GM12875 (cell line): ENCODE data around the gene DCP1A.

Experiments
- H3K4me3 ChIP-seq: one replicate; pipeline ENCODE4 v1.5.1; 2011; ENCODE audit warnings: low read depth, low read length, control low read depth
- CTCF ChIP-seq: IDR thresholded peaks from 2 replicates; pipeline ENCODE4 v1.5.1; 2011; ENCODE audit warnings: low read depth, mild to moderate bottlenecking, control low read depth, inconsistent platforms, low read length, moderate library complexity, borderline replicate concordance; ENCODE audit not compliant: insufficient read depth

Gene DCP1A

GRCh38 chr3:53267766-53268165, 79.6 kb downstream of the DCP1A start:
- no peak for TF ChIP-seq CTCF
- H3K4me3 ChIP-seq: no peak overlapping the region

- TF ChIP-seq CTCF: no peak
- H3K4me3 ChIP-seq: no peak overlapping the region
Observed at GRCh38 chr3:53264718-53265117, 82.6 kb downstream of the DCP1A start.

- TF ChIP-seq CTCF: no peak
- H3K4me3 ChIP-seq: no peak overlapping the region
Observed at GRCh38 chr3:53263907-53264306, 83.4 kb downstream of the DCP1A start.

GRCh38 chr3:53261712-53262111, 85.6 kb downstream of the DCP1A start:
- TF ChIP-seq CTCF: no peak

GRCh38 chr3:53260286-53260785, 87.0 kb downstream of the DCP1A start:
- TF ChIP-seq CTCF: no peak
- H3K4me3 ChIP-seq: no peak overlapping the region

More at GRCh38 chr3:53261712-53262111, 85.6 kb downstream of the DCP1A start:
- no peak overlapping the region for H3K4me3 ChIP-seq

- TF ChIP-seq CTCF: no peak
- no peak overlapping the region for H3K4me3 ChIP-seq
Observed at GRCh38 chr3:53259427-53260259, 87.7 kb downstream of the DCP1A start.
